Calu3 (cell line): Measurements from ENCODE around the gene NSD1. TPM values are rescaled to one million over a fixed set of nuclear protein-coding genes. Genes with fewer than 3 reads are reported as not detected.
A peak's percentile ranks its signal among the peaks of the same experiment; 100 is the strongest.
"Not testable (repeated sequence)": the region's sequence is repeated elsewhere in the genome, so short reads cannot be mapped to it uniquely, and the experiment has no call there.

Experiments
- BruUV-seq: library from RNA; stranded (reverse); fragments of 400-500 nt; replicated peaks from 2 replicates; lab custom pipeline; 2021; lab: Mats Ljungman, UMichigan
- CTCF ChIA-PET: fragments of 300-600 bp; sonication (Branson Sonifier 250); formaldehyde crosslinking; loops from one replicate; lab custom pipeline; 2022; ENCODE audit warnings: antibody characterized with exemption; lab: Charles Lee
- DNase-seq: peaks from one replicate; pipeline ENCODE4 v3.0.0; 2022
- H3K27ac Mint-ChIP-seq: one replicate; pipeline ENCODE4 v1.8.0; 2022; ENCODE audit warnings: mixed read lengths; ENCODE audit not compliant: unreplicated experiment
- H3K27me3 Mint-ChIP-seq: one replicate; pipeline ENCODE4 v1.8.0; 2022; ENCODE audit warnings: mixed read lengths; ENCODE audit not compliant: unreplicated experiment
- H3K36me3 Mint-ChIP-seq: one replicate; pipeline ENCODE4 v1.8.0; 2022; ENCODE audit warnings: mild to moderate bottlenecking, moderate library complexity, mixed read lengths; ENCODE audit not compliant: insufficient read depth, unreplicated experiment
- H3K4me1 Mint-ChIP-seq: one replicate; pipeline ENCODE4 v1.8.0; 2022; ENCODE audit warnings: mild to moderate bottlenecking, low read depth, mixed read lengths; ENCODE audit not compliant: unreplicated experiment
- H3K4me3 Mint-ChIP-seq: one replicate; pipeline ENCODE4 v1.8.0; 2022; ENCODE audit warnings: mild to moderate bottlenecking, low read depth, moderate library complexity, mixed read lengths; ENCODE audit not compliant: unreplicated experiment
- H3K9me3 Mint-ChIP-seq: one replicate; pipeline ENCODE4 v1.8.0; 2022; ENCODE audit warnings: low read depth, mixed read lengths; ENCODE audit not compliant: unreplicated experiment
- intact Hi-C: fragments of 100-400 bp; cut with micrococcal nuclease; formaldehyde crosslinking; loops from one replicate; pipeline ENCODE4 v1.10.0; 2022; ENCODE audit not compliant: unreplicated experiment
- total RNA-seq: library from RNA; stranded (reverse); gene quantifications from 2 replicates; pipeline ENCODE4 v1.2.3, GENCODE V29; 2022
- TF ChIP-seq, protein P1 (sequence below): fragments of 200-600 bp; IDR thresholded peaks from one replicate; pipeline ENCODE4 v1.8.0; 2022; ENCODE audit warnings: antibody characterized with exemption; ENCODE audit not compliant: unreplicated experiment

The NSD1 gene
- total RNA-seq, 1 experiment from 2014 or later: 61.4 TPM

DNA sequence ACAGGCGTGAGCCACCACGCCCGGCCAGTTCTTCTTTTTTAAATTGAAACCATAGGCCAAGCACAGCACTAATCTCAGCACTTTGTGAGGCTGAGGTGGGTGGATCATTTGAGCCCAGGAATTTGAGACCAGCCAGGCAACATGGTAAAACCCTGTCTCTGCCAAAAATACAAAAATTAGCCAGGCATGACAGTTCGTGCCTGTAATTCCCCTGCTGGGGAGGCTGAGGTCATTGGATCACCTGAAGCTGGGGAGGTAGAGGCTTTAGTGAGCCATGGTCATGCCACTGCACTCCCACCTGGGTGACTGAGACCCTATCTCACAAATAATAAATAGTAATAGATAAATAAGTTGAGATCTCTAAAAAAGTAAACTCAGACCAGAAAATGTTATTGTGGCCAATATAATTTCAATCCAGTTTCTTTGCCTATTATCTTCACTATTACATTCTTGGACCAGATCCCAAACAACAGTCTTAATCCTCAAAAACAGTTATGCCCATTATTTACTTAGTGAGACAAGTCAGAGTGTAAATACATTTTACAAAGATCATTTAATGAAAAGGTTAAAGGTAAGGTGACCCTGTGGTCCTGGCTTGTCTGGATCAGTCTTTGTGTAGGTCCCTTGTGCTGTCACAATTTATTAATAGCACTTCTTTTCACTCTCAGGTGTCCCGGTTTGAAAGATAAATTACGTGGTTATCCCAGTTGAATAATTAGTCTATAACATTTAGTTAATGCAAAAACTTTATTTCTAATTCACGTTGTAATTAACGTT, 116.4 kb downstream of the NSD1 start:
- H3K27ac Mint-ChIP-seq: no peak overlapping the region
- intact Hi-C loops: no loop called here
- no peaks in the 10 kb centered on the region for H3K4me1 Mint-ChIP-seq
- no peaks in the 10 kb centered on the region for H3K9me3 Mint-ChIP-seq
- TF ChIP-seq, protein P1, sequence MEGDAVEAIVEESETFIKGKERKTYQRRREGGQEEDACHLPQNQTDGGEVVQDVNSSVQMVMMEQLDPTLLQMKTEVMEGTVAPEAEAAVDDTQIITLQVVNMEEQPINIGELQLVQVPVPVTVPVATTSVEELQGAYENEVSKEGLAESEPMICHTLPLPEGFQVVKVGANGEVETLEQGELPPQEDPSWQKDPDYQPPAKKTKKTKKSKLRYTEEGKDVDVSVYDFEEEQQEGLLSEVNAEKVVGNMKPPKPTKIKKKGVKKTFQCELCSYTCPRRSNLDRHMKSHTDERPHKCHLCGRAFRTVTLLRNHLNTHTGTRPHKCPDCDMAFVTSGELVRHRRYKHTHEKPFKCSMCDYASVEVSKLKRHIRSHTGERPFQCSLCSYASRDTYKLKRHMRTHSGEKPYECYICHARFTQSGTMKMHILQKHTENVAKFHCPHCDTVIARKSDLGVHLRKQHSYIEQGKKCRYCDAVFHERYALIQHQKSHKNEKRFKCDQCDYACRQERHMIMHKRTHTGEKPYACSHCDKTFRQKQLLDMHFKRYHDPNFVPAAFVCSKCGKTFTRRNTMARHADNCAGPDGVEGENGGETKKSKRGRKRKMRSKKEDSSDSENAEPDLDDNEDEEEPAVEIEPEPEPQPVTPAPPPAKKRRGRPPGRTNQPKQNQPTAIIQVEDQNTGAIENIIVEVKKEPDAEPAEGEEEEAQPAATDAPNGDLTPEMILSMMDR: no peak
- no peaks in the 10 kb centered on the region for H3K27me3 Mint-ChIP-seq
- no TSS peak for BruUV-seq
- no peak overlapping the region for H3K4me3 Mint-ChIP-seq
- DNase-seq: no peak
- H3K36me3 Mint-ChIP-seq: peaks cover 16% of the 10 kb centered on the region
- CTCF ChIA-PET: no interaction called here

DNA sequence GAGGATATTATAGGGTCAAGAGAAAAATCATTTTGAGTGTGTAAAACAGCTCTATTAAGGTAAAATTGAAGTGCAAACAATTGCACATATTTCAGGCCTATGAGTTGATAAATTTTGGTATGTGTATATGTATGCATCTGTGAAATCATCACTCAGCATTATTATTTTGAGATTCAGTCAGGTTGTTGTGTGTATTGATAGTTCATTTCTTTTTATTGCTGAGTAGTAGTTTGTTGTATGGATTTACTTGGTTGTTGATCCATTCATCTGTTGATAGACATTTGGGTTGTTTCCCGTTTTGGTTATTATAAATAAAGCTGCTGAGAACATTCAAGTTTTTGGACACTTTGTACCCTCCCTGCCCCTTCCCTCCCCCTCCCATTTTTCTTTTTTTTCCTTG, 119.7 kb downstream of the NSD1 start:
- DNase-seq: no peak
- Mint-ChIP-seq H3K27ac (no peak overlapping the region), H3K4me1 (peaks cover 8% of the 10 kb centered on the region), H3K9me3 (no peaks in the 10 kb centered on the region), H3K36me3 (peaks cover 23% of the 10 kb centered on the region), H3K4me3 (no peak overlapping the region), H3K27me3 (no peaks in the 10 kb centered on the region)
- no TSS peak for BruUV-seq
- TF ChIP-seq, protein P1: no peak
- CTCF ChIA-PET: interaction anchor here (0.7 to 1.3 kb wide), 2 partner anchors 105 to 166 kb away, joined by 3 to 6 read pairs; no protein-coding TSS in a partner anchor
- intact Hi-C loops: no loop called here

DNA sequence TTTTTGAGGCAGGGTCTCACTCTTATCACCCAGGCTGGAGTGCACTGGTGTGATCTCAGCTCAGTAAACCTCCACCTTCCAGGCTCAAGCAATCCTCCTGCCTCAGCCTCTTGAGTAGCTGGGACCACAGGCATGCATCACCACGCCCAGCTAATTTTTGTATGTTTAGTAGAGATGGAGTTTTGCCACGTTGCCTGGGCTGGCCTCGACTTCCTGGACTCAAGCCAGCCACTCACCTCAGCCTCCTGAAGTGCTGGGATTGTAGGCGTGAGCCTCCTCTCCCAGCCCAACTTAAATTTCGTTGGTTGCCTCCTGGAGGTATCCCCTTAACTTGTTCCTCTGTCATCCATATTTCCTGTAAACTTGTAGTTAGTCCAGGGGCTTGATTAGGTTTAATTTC, 122.7 kb downstream of the NSD1 start:
- Mint-ChIP-seq H3K27ac (no peak overlapping the region), H3K36me3 (peaks cover 44% of the 10 kb centered on the region), H3K4me1 (peaks cover 8% of the 10 kb centered on the region), H3K4me3 (no peak overlapping the region), H3K9me3 (no peaks in the 10 kb centered on the region), H3K27me3 (no peaks in the 10 kb centered on the region)
- CTCF ChIA-PET: no interaction called here
- TF ChIP-seq, protein P1: no peak
- no TSS peak for BruUV-seq
- intact Hi-C loops: no loop called here
- peak; percentile 43 for DNase-seq

DNA sequence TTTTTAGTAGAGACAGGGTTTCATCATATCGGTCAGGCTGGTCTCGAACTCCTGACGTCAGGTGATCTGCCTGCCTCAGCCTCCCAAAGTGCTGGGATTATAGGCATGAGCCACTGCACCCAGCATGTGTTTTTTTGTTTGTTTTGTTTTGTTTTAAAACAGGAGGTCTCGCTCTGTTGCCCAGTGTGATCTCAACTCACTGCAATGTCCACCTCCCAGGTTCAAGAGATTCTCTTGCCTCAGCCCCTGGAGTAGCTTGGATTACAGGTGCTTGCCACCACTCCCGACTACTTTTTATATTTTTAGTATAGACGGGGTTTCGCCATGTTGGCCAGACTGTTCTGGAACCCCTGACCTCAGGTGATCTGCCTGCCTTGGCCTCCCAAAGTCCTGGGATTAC, 125.1 kb downstream of the NSD1 start:
- DNase-seq, H3K4me3 Mint-ChIP-seq, BruUV-seq, CTCF ChIA-PET, H3K27me3 Mint-ChIP-seq, H3K27ac Mint-ChIP-seq, intact Hi-C loops, H3K4me1 Mint-ChIP-seq, H3K9me3 Mint-ChIP-seq: not testable (repeated sequence)
- H3K36me3 Mint-ChIP-seq: peaks cover 43% of the 10 kb centered on the region

DNA sequence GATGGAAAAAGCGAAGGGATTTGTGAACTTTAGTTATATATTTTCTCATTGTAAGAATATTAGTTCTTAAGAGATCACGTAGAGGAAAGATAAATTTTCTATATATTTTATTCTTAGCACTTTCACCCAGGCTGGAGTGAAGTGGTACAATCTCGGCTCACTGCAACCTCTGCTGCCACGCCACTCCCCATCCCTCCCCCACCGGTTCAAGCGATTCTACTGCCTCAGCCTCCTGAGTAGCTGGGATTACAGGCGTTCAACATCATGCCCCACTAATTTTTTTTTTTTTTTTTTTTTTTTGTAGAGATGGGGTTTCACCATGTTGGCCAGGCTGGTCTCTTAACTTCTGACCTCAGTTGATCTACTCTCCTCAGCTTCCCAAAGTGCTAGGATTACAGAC, 127.4 kb downstream of the NSD1 start:
- DNase-seq: no peak
- intact Hi-C loops: no loop called here
- H3K4me3 Mint-ChIP-seq: no peak overlapping the region
- H3K27ac Mint-ChIP-seq: no peak overlapping the region
- H3K4me1 Mint-ChIP-seq: peaks cover 4% of the 10 kb centered on the region
- peaks cover 39% of the 10 kb centered on the region for H3K36me3 Mint-ChIP-seq
- BruUV-seq: no TSS peak
- H3K27me3 Mint-ChIP-seq: no peaks in the 10 kb centered on the region
- TF ChIP-seq, protein P1: no peak
- no peaks in the 10 kb centered on the region for H3K9me3 Mint-ChIP-seq
- CTCF ChIA-PET: no interaction called here
